Gastrocnemius medialis (tissue), 4 donors: ENCODE results near the gene PMAIP1. TPM values are rescaled to one million over a fixed set of nuclear protein-coding genes. Genes with fewer than 3 reads are reported as not detected.

Experiments
- ATAC-seq, 2 donors: fragments of 150-250 bp; one replicate each; pipeline ENCODE4 v1.9.1; 2016
- DNase-seq, 2 donors: peaks; one replicate each; pipeline ENCODE4 v3.0.0-alpha.2; 2019
- H3K27ac ChIP-seq, 4 donors: fragments of 200-600 bp; sonication (generic); 1 replicate in 1 of 4; 2 replicates in 3 of 4; pipeline ENCODE4 v1.5.1; 2016 to 2018; ENCODE audit warnings: mild to moderate bottlenecking in 2 of 4, moderate library complexity in 1 of 4
- H3K27me3 ChIP-seq, 3 donors: fragments of 200-600 bp; sonication (generic) in 2 of 3; 1 replicate in 1 of 3; 2 replicates in 2 of 3; pipeline versions ENCODE4 v1.5.1 to v1.6.0; 2016 to 2019; ENCODE audit warnings: mild to moderate bottlenecking in 1 of 3, moderate library complexity in 1 of 3
- H3K36me3 ChIP-seq, 2 donors: fragments of 200-600 bp; sonication (generic) in 1 of 2; one replicate each; pipeline ENCODE4 v1.5.1; 2017 to 2018
- H3K4me1 ChIP-seq, 2 donors: fragments of 200-600 bp; sonication (generic) in 1 of 2; one replicate each; pipeline ENCODE4 v1.5.1; 2016 to 2017; ENCODE audit warnings: mild to moderate bottlenecking in 2 of 2
- H3K4me3 ChIP-seq, 4 donors: fragments of 200-600 bp; sonication (generic) in 3 of 4; 1 replicate in 1 of 4; 2 replicates in 3 of 4; pipeline ENCODE4 v1.5.1; 2016 to 2019; ENCODE audit warnings: mild to moderate bottlenecking in 2 of 4
- H3K9me3 ChIP-seq, 3 donors: fragments of 200-600 bp; sonication (generic) in 2 of 3; 1 replicate in 1 of 3; 2 replicates in 2 of 3; pipeline ENCODE4 v1.5.1; 2016 to 2019
- CTCF ChIP-seq, 5 experiments: fragments of 450-650 bp in 3 of 5; fragments of 200-600 bp in 2 of 5; sonication (generic) in 2 of 5; IDR thresholded peaks in 4 of 5; conservative IDR thresholded peaks in 1 of 5; 1 replicate in 4 of 5; 2 replicates in 1 of 5; pipeline ENCODE4 v1.5.1; 2016 to 2019; ENCODE audit warnings: antibody characterized with exemption in 5 of 5, mild to moderate bottlenecking in 3 of 5, moderate library complexity in 3 of 5
- POLR2A ChIP-seq, 2 donors: fragments of 450-650 bp; IDR thresholded peaks; one replicate each; pipeline ENCODE4 v1.6.1; 2017; ENCODE audit warnings: antibody characterized with exemption in 2 of 2, mild to moderate bottlenecking in 2 of 2, moderate library complexity in 2 of 2
- in situ Hi-C, 4 donors: fragments of 200-750 bp; cut with MboI; loops; one replicate each; pipeline versions ENCODE4 v1.15.0 to v1.8.0; 2017; ENCODE audit warnings: low sequenced_read_pairs in 4 of 4
- intact Hi-C: fragments of 100-400 bp; cut with DNase I; formaldehyde crosslinking; loops from one replicate; pipeline ENCODE4 v1.15.1; 2023; ENCODE audit warnings: low total_unique reads
- total RNA-seq, 4 donors: library from RNA; depleted of rRNA; stranded (reverse); fragments of >200 nt; gene quantifications; one replicate each; pipeline versions ENCODE4 v1.1.0 to v1.2.3, GENCODE V29; 2016

Gene PMAIP1
- total RNA-seq, 4 donors from 2014 or later, result 0.27 to 1.7 (median 1.2) TPM; not detected in 1

GRCh38 chr18:59923539-59924196 is 23.9 kb downstream of the PMAIP1 start:
- peak overlapping the region in 3 of 4 donors; percentile 12 to 76 (median 63) for H3K27ac ChIP-seq
- intact Hi-C loops, result no loop called here

GRCh38 chr18:59926131-59926530 is 26.3 kb downstream of the PMAIP1 start:
- Histone ChIP-seq H3K36me3 (no peaks in the 10 kb centered on the region), H3K27ac (no peak overlapping the region), H3K9me3 (no peaks in the 10 kb centered on the region), H3K4me1 (peaks cover 0 to 9% of the 10 kb centered on the region in 2 donors), H3K4me3 (no peak overlapping the region), H3K27me3 (no peaks in the 10 kb centered on the region)
- TF ChIP-seq POLR2A (IDR thresholded peaks at IDR 0.05), result no peak
- TF ChIP-seq CTCF (IDR thresholded peaks at IDR 0.05 in 4 of 5, conservative IDR thresholded peaks at IDR 0.05 in 1 of 5), result no peak
- ATAC-seq (no peak), DNase-seq (no peak)
- in situ Hi-C loops (no loop called here), intact Hi-C loops (no loop called here)

More at GRCh38 chr18:59923539-59924196, 23.9 kb downstream of the PMAIP1 start:
- in situ Hi-C loops, result no loop called here
- Histone ChIP-seq H3K27me3 (no peaks in the 10 kb centered on the region), H3K36me3 (no peaks in the 10 kb centered on the region), H3K4me3 (no peak overlapping the region), H3K4me1 (peaks cover 0 to 9% of the 10 kb centered on the region in 2 donors), H3K9me3 (no peaks in the 10 kb centered on the region)
- no peak for DNase-seq
- TF ChIP-seq CTCF (IDR thresholded peaks at IDR 0.05 in 4 of 5, conservative IDR thresholded peaks at IDR 0.05 in 1 of 5) (no peak), POLR2A (IDR thresholded peaks at IDR 0.05) (no peak)
- peak; percentile 22 to 28 for ATAC-seq

GRCh38 chr18:59927246-59927825 is 27.5 kb downstream of the PMAIP1 start:
- no peaks in the 10 kb centered on the region for H3K36me3 ChIP-seq
- no peak overlapping the region for H3K27ac ChIP-seq
- H3K9me3 ChIP-seq, result no peaks in the 10 kb centered on the region
- DNase-seq (no peak), ATAC-seq (no peak)
- no peak for TF ChIP-seq CTCF (IDR thresholded peaks at IDR 0.05 in 4 of 5, conservative IDR thresholded peaks at IDR 0.05 in 1 of 5)
- no peak for TF ChIP-seq POLR2A (IDR thresholded peaks at IDR 0.05)
- in situ Hi-C loops, result no loop called here
- intact Hi-C loops, result no loop called here
- H3K4me3 ChIP-seq, result no peak overlapping the region
- H3K4me1 ChIP-seq, result peaks cover 0 to 9% of the 10 kb centered on the region in 2 donors
- no peaks in the 10 kb centered on the region for H3K27me3 ChIP-seq

GRCh38 chr18:59928201-59928600 is 28.4 kb downstream of the PMAIP1 start:
- no peak for TF ChIP-seq CTCF (IDR thresholded peaks at IDR 0.05 in 4 of 5, conservative IDR thresholded peaks at IDR 0.05 in 1 of 5)
- TF ChIP-seq POLR2A (IDR thresholded peaks at IDR 0.05), result no peak
- intact Hi-C loops, result no loop called here
- DNase-seq (no peak), ATAC-seq (no peak)
- Histone ChIP-seq H3K27ac (no peak overlapping the region), H3K27me3 (no peaks in the 10 kb centered on the region), H3K4me1 (peaks cover 0 to 9% of the 10 kb centered on the region in 2 donors), H3K9me3 (no peaks in the 10 kb centered on the region), H3K4me3 (no peak overlapping the region), H3K36me3 (no peaks in the 10 kb centered on the region)
- in situ Hi-C loops, result no loop called here
